ENCODE data around the gene EPB41L2. TPM values are rescaled to one million over a fixed set of nuclear protein-coding genes. Genes with fewer than 3 reads are reported as not detected.
A peak's percentile ranks its signal among the peaks of the same experiment; 100 is the strongest.
"Not testable (repeated sequence)": the region's sequence is repeated elsewhere in the genome, so short reads cannot be mapped to it uniquely, and the experiment has no call there.

EPB41L2 gene
- total and polyA plus RNA-seq, 2 experiments from 2014 or later: 23.2 to 31.3 TPM

GRCh38 chr6:130814506-130814905, 248.5 kb downstream of the EPB41L2 start:
- WGBS, 2 experiments (ENCODE audit: low coverage in 1 of 2, low lambda C conversion rate in 2 of 2, missing lambda C conversion rate in 2 of 2): 81 to 93% methylated on average over 3 of the region's 3 CpGs
- no peaks in the 10 kb centered on the region for H3K36me3 ChIP-seq (ENCODE audit: low read depth)
- H3K4me3 ChIP-seq: no peak overlapping the region
- no peaks in the 10 kb centered on the region for H3K79me2 ChIP-seq (ENCODE audit: insufficient read depth)
- peaks cover 8% of the 10 kb centered on the region; the same call in 1 of the 2 replicates for H3K4me1 ChIP-seq (ENCODE audit: insufficient read depth)
- H3K9ac ChIP-seq: no peak overlapping the region
- H2AFZ ChIP-seq: no peak overlapping the region
- no peaks in the 10 kb centered on the region for H3K27me3 ChIP-seq (replicated peaks; ENCODE audit: insufficient read depth)
- no peaks in the 10 kb centered on the region for H3K9me2 ChIP-seq (ENCODE audit: insufficient read depth)
- H3F3A ChIP-seq (ENCODE audit: insufficient read depth): no peaks in the 10 kb centered on the region
- no peak overlapping the region for H3K27ac ChIP-seq
- no peak for DNase-seq
- no peaks in the 10 kb centered on the region for H4K20me1 ChIP-seq (ENCODE audit: insufficient read depth)
- TF ChIP-seq EZH2phosphoT487 (IDR thresholded peaks at IDR 0.05; ENCODE audit: insufficient read depth, low read depth) (no peak), EZH2 (IDR thresholded peaks at IDR 0.05; ENCODE audit: insufficient read depth, poor library complexity, severe bottlenecking) (no peak)
- in situ Hi-C loops (cut with MboI): no loop called here
- H3K4me2 ChIP-seq (ENCODE audit: unreplicated experiment): no peak overlapping the region
- no peaks in the 10 kb centered on the region for H3K9me3 ChIP-seq (ENCODE audit: low read depth)

DNA sequence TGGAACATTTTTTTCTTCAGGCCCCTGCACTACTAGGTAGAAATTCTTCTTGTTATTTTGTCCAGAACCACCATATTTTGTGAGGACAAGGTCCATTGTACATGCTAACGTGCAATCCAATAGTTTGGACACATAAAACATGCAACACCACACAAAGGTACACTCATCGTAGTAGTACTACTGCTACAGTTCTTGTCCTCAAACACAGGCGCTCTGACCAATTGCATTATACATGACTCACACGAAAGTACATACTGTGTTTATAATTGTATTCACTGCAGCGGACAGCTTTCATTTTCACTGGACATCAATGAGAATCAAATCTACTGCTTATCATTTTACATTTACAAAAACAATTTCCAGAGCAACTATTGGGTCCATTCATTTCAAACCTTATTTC, 251.1 kb downstream of the EPB41L2 start:
- in situ Hi-C loops (cut with MboI): no loop called here
- Histone ChIP-seq H3F3A (ENCODE audit: insufficient read depth) (no peaks in the 10 kb centered on the region), H3K9me2 (ENCODE audit: insufficient read depth) (no peaks in the 10 kb centered on the region), H3K79me2 (ENCODE audit: insufficient read depth) (no peaks in the 10 kb centered on the region), H4K20me1 (ENCODE audit: insufficient read depth) (no peaks in the 10 kb centered on the region), H3K27ac (no peak overlapping the region), H3K9me3 (ENCODE audit: low read depth) (no peaks in the 10 kb centered on the region), H2AFZ (no peak overlapping the region), H3K4me1 (ENCODE audit: insufficient read depth) (peaks cover 8% of the 10 kb centered on the region; the same call in 1 of the 2 replicates), H3K36me3 (ENCODE audit: low read depth) (no peaks in the 10 kb centered on the region), H3K27me3 (replicated peaks; ENCODE audit: insufficient read depth) (no peaks in the 10 kb centered on the region), H3K9ac (no peak overlapping the region), H3K4me3 (no peak overlapping the region), H3K4me2 (ENCODE audit: unreplicated experiment) (no peak overlapping the region)
- 97 to 100% methylated on average over 5 of the region's 5 CpGs for WGBS, 2 experiments (ENCODE audit: low coverage in 1 of 2, low lambda C conversion rate in 2 of 2, missing lambda C conversion rate in 2 of 2)
- no peak for DNase-seq
- TF ChIP-seq EZH2phosphoT487 (IDR thresholded peaks at IDR 0.05; ENCODE audit: insufficient read depth, low read depth) (no peak), EZH2 (IDR thresholded peaks at IDR 0.05; ENCODE audit: insufficient read depth, poor library complexity, severe bottlenecking) (no peak)

DNA sequence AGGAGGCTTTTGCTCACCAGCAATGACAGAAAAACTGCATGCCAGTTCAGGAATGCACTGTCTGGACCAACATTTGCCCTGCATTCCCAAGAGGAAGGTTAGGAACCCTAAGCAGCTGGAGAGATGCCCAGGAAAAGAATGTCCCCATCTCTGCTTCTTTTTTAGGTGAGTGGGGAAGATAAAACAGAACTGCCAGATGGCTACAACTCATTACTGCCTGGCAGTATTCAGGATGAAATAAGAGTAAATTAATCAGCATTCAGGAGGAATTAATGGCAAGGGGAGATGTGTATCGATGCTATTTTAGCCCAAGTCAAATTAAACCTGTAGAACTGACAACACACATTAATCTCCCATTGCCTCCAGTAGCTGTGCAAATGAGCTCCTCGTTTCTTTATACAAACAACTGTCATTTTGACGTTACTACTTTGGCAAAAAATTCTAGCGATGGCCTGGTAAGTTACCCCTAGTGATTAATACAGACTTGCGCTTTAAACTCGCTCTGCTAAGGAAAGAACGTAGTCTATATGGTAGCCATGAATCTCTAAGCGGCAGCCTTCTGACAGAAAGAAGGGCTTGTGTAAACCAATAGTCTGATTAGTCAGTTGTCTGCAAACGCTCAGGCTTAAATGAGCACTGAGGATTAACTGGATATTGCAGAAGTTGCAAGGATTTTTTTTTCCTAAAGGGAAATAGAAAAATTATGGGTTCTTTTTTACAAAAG, 252.6 kb downstream of the EPB41L2 start:
- no peaks in the 10 kb centered on the region for H3K79me2 ChIP-seq (ENCODE audit: insufficient read depth)
- no peaks in the 10 kb centered on the region for H3K27me3 ChIP-seq (replicated peaks; ENCODE audit: insufficient read depth)
- no peaks in the 10 kb centered on the region for H3F3A ChIP-seq (ENCODE audit: insufficient read depth)
- H3K36me3 ChIP-seq (ENCODE audit: low read depth): no peaks in the 10 kb centered on the region
- 14 to 20% methylated on average over 9 of the region's 9 CpGs for WGBS, 2 experiments (ENCODE audit: low coverage in 1 of 2, low lambda C conversion rate in 2 of 2, missing lambda C conversion rate in 2 of 2)
- no peak overlapping the region for H3K4me3 ChIP-seq
- TF ChIP-seq EZH2phosphoT487 (IDR thresholded peaks at IDR 0.05; ENCODE audit: insufficient read depth, low read depth) (no peak), EZH2 (IDR thresholded peaks at IDR 0.05; ENCODE audit: insufficient read depth, poor library complexity, severe bottlenecking) (no peak)
- H3K4me1 ChIP-seq (ENCODE audit: insufficient read depth): peaks cover 8% of the 10 kb centered on the region; the same call in 1 of the 2 replicates
- in situ Hi-C loops (cut with MboI): no loop called here
- peak; percentile 24 for DNase-seq
- no peak overlapping the region for H3K9ac ChIP-seq
- H3K4me2 ChIP-seq (ENCODE audit: unreplicated experiment): no peak overlapping the region
- H2AFZ ChIP-seq: no peak overlapping the region
- no peaks in the 10 kb centered on the region for H4K20me1 ChIP-seq (ENCODE audit: insufficient read depth)
- H3K9me2 ChIP-seq (ENCODE audit: insufficient read depth): no peaks in the 10 kb centered on the region
- H3K9me3 ChIP-seq (ENCODE audit: low read depth): no peaks in the 10 kb centered on the region
- no peak overlapping the region for H3K27ac ChIP-seq

- H2AFZ ChIP-seq; H3K9me2 ChIP-seq (ENCODE audit: insufficient read depth); H3K79me2 ChIP-seq (ENCODE audit: insufficient read depth); DNase-seq; H3K9ac ChIP-seq; H3F3A ChIP-seq (ENCODE audit: insufficient read depth); H3K9me3 ChIP-seq (ENCODE audit: low read depth); H3K36me3 ChIP-seq (ENCODE audit: low read depth); H3K27me3 ChIP-seq (replicated peaks; ENCODE audit: insufficient read depth); H3K4me1 ChIP-seq (ENCODE audit: insufficient read depth); H4K20me1 ChIP-seq (ENCODE audit: insufficient read depth); H3K4me2 ChIP-seq (ENCODE audit: unreplicated experiment); in situ Hi-C loops (cut with MboI); H3K4me3 ChIP-seq; H3K27ac ChIP-seq: not testable (repeated sequence)
- WGBS, 2 experiments (ENCODE audit: low coverage in 1 of 2, low lambda C conversion rate in 2 of 2, missing lambda C conversion rate in 2 of 2): 96 to 100% methylated on average over 6 to 37 of the region's 37 CpGs
Observed at GRCh38 chr6:130801368-130801767, 261.7 kb downstream of the EPB41L2 start.
